ENCODE measurements around the gene AIG1.

The AIG1 gene

GRCh38 chr6:143110572-143110971, 49.9 kb downstream of the AIG1 start:
- Histone ChIP-seq H2AFZ (ENCODE audit: low read length) (no peak overlapping the region), H3K4me3 (ENCODE audit: low read depth, low read length, poor library complexity, severe bottlenecking) (no peak overlapping the region), H3K27me3 (ENCODE audit: insufficient read depth, low read length) (no peaks in the 10 kb centered on the region), H3K4me1 (ENCODE audit: insufficient read depth, low read length, severe bottlenecking) (no peaks in the 10 kb centered on the region), H3K9me2 (ENCODE audit: low read depth, low read length) (no peaks in the 10 kb centered on the region), H3K9ac (ENCODE audit: low read length) (no peak overlapping the region), H3K9me3 (ENCODE audit: low read length) (no peaks in the 10 kb centered on the region), H3K36me3 (ENCODE audit: insufficient read depth, low read length) (no peaks in the 10 kb centered on the region), H4K20me1 (ENCODE audit: insufficient read depth, low read length) (no peaks in the 10 kb centered on the region), H3K27ac (ENCODE audit: low read depth, low read length, poor library complexity, severe bottlenecking) (no peak overlapping the region), H3K4me2 (ENCODE audit: low read length) (no peak overlapping the region), H3F3A (ENCODE audit: insufficient read depth, low read length) (no peaks in the 10 kb centered on the region), H3K79me2 (ENCODE audit: insufficient read depth, low read length) (no peaks in the 10 kb centered on the region)
- no peak for TF ChIP-seq CTCF (IDR thresholded peaks at IDR 0.05; ENCODE audit: low read length)
- no peak for TF ChIP-seq EZH2 (IDR thresholded peaks at IDR 0.05; ENCODE audit: borderline replicate concordance, low read length)

DNA sequence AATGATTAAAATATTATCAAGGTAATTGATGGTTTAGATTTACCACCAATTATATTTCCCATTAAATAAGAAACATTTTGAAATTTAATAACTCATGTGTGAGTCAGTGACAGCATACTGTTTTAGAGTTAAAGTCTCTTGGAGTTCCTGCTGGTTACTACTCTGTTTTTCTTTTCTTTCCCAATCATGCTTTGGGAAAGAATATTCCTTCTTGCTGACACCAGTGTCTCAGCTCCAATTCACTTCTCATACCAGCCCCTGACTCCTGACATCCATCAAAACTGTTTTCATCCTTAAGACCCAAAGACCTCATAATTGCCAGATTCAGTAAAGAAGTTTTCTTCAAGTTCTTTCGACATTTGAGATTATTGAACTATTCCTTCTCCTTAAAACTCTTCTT, 50.3 kb downstream of the AIG1 start:
- Histone ChIP-seq H3K4me2 (ENCODE audit: low read length) (no peak overlapping the region), H3K79me2 (ENCODE audit: insufficient read depth, low read length) (no peaks in the 10 kb centered on the region), H3K27me3 (ENCODE audit: insufficient read depth, low read length) (no peaks in the 10 kb centered on the region), H3K4me3 (ENCODE audit: low read depth, low read length, poor library complexity, severe bottlenecking) (no peak overlapping the region), H2AFZ (ENCODE audit: low read length) (no peak overlapping the region), H3K27ac (ENCODE audit: low read depth, low read length, poor library complexity, severe bottlenecking) (no peak overlapping the region), H3K4me1 (ENCODE audit: insufficient read depth, low read length, severe bottlenecking) (no peaks in the 10 kb centered on the region), H3F3A (ENCODE audit: insufficient read depth, low read length) (no peaks in the 10 kb centered on the region), H3K9me2 (ENCODE audit: low read depth, low read length) (no peaks in the 10 kb centered on the region), H4K20me1 (ENCODE audit: insufficient read depth, low read length) (no peaks in the 10 kb centered on the region), H3K36me3 (ENCODE audit: insufficient read depth, low read length) (no peaks in the 10 kb centered on the region), H3K9me3 (ENCODE audit: low read length) (no peaks in the 10 kb centered on the region), H3K9ac (ENCODE audit: low read length) (no peak overlapping the region)
- TF ChIP-seq CTCF (IDR thresholded peaks at IDR 0.05; ENCODE audit: low read length) (no peak), EZH2 (IDR thresholded peaks at IDR 0.05; ENCODE audit: borderline replicate concordance, low read length) (no peak)

DNA sequence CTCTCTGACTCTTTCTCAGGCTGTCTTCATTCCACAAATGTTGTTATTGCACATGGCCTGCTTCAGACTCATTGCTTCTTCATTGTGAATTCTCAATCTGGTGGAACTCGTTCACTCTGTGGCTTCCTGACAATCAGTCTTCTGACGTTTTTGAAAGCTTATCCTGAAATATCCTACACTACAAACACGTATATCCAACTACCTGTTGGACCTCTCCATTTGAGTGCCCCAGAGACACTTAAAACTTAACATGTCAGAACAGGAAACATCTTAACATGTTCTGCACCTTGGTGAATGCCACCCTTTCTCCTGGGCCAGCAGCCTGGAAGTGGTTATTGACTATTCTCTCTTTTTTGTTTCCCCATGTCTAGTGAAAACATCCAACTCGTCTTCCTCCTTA, 50.8 kb downstream of the AIG1 start:
- Histone ChIP-seq H3K27ac (ENCODE audit: low read depth, low read length, poor library complexity, severe bottlenecking) (no peak overlapping the region), H3K36me3 (ENCODE audit: insufficient read depth, low read length) (no peaks in the 10 kb centered on the region), H3K9me3 (ENCODE audit: low read length) (no peaks in the 10 kb centered on the region), H3K4me1 (ENCODE audit: insufficient read depth, low read length, severe bottlenecking) (no peaks in the 10 kb centered on the region), H3K79me2 (ENCODE audit: insufficient read depth, low read length) (no peaks in the 10 kb centered on the region), H3F3A (ENCODE audit: insufficient read depth, low read length) (no peaks in the 10 kb centered on the region), H3K27me3 (ENCODE audit: insufficient read depth, low read length) (no peaks in the 10 kb centered on the region), H3K4me3 (ENCODE audit: low read depth, low read length, poor library complexity, severe bottlenecking) (no peak overlapping the region), H2AFZ (ENCODE audit: low read length) (no peak overlapping the region), H3K9me2 (ENCODE audit: low read depth, low read length) (no peaks in the 10 kb centered on the region), H3K9ac (ENCODE audit: low read length) (no peak overlapping the region), H4K20me1 (ENCODE audit: insufficient read depth, low read length) (no peaks in the 10 kb centered on the region), H3K4me2 (ENCODE audit: low read length) (no peak overlapping the region)
- TF ChIP-seq CTCF (IDR thresholded peaks at IDR 0.05; ENCODE audit: low read length) (no peak), EZH2 (IDR thresholded peaks at IDR 0.05; ENCODE audit: borderline replicate concordance, low read length) (no peak)

Data from OCI-LY1 (cell line).